Esophagus muscularis mucosa (tissue), 4 donors: Measurements from ENCODE around the gene TENM3. TPM values are rescaled to one million over a fixed set of nuclear protein-coding genes. Genes with fewer than 3 reads are reported as not detected.
"Not testable (repeated sequence)": the region's sequence is repeated elsewhere in the genome, so short reads cannot be mapped to it uniquely, and the experiment has no call there.

Experiments
- DNase-seq: peaks from one replicate; pipeline ENCODE4 v3.0.0-alpha.2; 2017; ENCODE audit errors: extremely low spot score
- H3K27ac ChIP-seq, 4 donors: fragments of 200-600 bp; sonication (generic); replicated peaks in 1 of 4; 1 replicate in 3 of 4; 2 replicates in 1 of 4; pipeline ENCODE4 v1.5.1; 2016 to 2019; ENCODE audit warnings: mild to moderate bottlenecking in 1 of 4
- H3K27me3 ChIP-seq, 4 donors: fragments of 200-600 bp; sonication (generic); one replicate each; pipeline versions ENCODE4 v1.5.1 to v1.6.0; 2016 to 2019
- H3K36me3 ChIP-seq, 4 donors: fragments of 200-600 bp; sonication (generic); one replicate each; pipeline ENCODE4 v1.5.1; 2016 to 2019
- H3K4me1 ChIP-seq, 4 donors: fragments of 200-600 bp; sonication (generic); one replicate each; pipeline ENCODE4 v1.5.1; 2016 to 2019
- H3K4me3 ChIP-seq, 4 donors: fragments of 200-600 bp; sonication (generic); 1 replicate in 2 of 4; 2 replicates in 2 of 4; pipeline ENCODE4 v1.5.1; 2016 to 2019; ENCODE audit warnings: mild to moderate bottlenecking in 4 of 4, moderate library complexity in 1 of 4
- H3K9me3 ChIP-seq, 4 donors: fragments of 200-600 bp; sonication (generic); 1 replicate in 3 of 4; 2 replicates in 1 of 4; pipeline ENCODE4 v1.5.1; 2016 to 2019
- CTCF ChIP-seq, 3 experiments: fragments of 200-600 bp in 2 of 3; fragments of 450-650 bp in 1 of 3; sonication (generic) in 2 of 3; IDR thresholded peaks; one replicate each; pipeline ENCODE4 v1.5.1; 2017 to 2019; ENCODE audit warnings: antibody characterized with exemption in 3 of 3, mild to moderate bottlenecking in 2 of 3, moderate library complexity in 1 of 3
- EP300 ChIP-seq: sonication (generic); formaldehyde crosslinking; IDR thresholded peaks from one replicate; pipeline ENCODE4 v1.6.1; 2017; ENCODE audit warnings: antibody characterized with exemption
- POLR2A ChIP-seq: fragments of 450-650 bp; IDR thresholded peaks from one replicate; pipeline ENCODE4 v1.6.1; 2017; ENCODE audit warnings: antibody characterized with exemption, moderate library complexity, mild to moderate bottlenecking, low read depth
- POLR2AphosphoS5 ChIP-seq, 2 donors: sonication (generic); formaldehyde crosslinking; IDR thresholded peaks; one replicate each; pipeline ENCODE4 v1.6.1; 2017; ENCODE audit warnings: antibody characterized with exemption in 2 of 2
- WGBS: methylation state at CpG from one replicate; pipeline ENCODE4 v1.1.5; 2018; 5-methylcytosine and 5-hydroxymethylcytosine counted together
- intact Hi-C: fragments of 100-400 bp; cut with DNase I; formaldehyde crosslinking; loops from one replicate; pipeline ENCODE4 v1.15.1; 2023
- total RNA-seq, 4 donors: library from RNA; depleted of rRNA; stranded (reverse); fragments of >200 nt; gene quantifications; one replicate each; pipeline versions ENCODE4 v1.1.0 to v1.2.1, GENCODE V29; 2016

TENM3 gene
- total RNA-seq, 4 donors from 2014 or later, result 16.2 to 30.5 (median 28.3) TPM

GRCh38 chr4:182384631-182385091 is 141.5 kb downstream of the TENM3 start:
- Histone ChIP-seq H3K36me3 (no peaks in the 10 kb centered on the region), H3K27ac (no peak overlapping the region), H3K4me3 (no peak overlapping the region), H3K27me3 (no peaks in the 10 kb centered on the region), H3K9me3 (no peaks in the 10 kb centered on the region), H3K4me1 (peaks cover 0 to 6% (median 0%) of the 10 kb centered on the region in 4 donors)
- DNase-seq, result no peak
- intact Hi-C loops, result no loop called here
- WGBS, result 39% methylated on average over 6 of the region's 6 CpGs
- TF ChIP-seq POLR2AphosphoS5 (IDR thresholded peaks at IDR 0.05) (no peak), CTCF (IDR thresholded peaks at IDR 0.05) (no peak), EP300 (no peak), POLR2A (no peak)

- DNase-seq, result no peak
- Histone ChIP-seq H3K27ac (no peak overlapping the region), H3K9me3 (no peaks in the 10 kb centered on the region), H3K27me3 (no peaks in the 10 kb centered on the region), H3K4me1 (peaks cover 0 to 6% (median 0%) of the 10 kb centered on the region in 4 donors), H3K36me3 (no peaks in the 10 kb centered on the region), H3K4me3 (no peak overlapping the region)
- intact Hi-C loops, result no loop called here
- no peak for TF ChIP-seq EP300
- TF ChIP-seq POLR2AphosphoS5 (IDR thresholded peaks at IDR 0.05), result no peak
- TF ChIP-seq POLR2A, result no peak
- no peak for TF ChIP-seq CTCF (IDR thresholded peaks at IDR 0.05)
- WGBS, result 81% methylated on average over 2 of the region's 2 CpGs
These were observed 142.7 kb downstream of the TENM3 start for GRCh38 chr4:182385897-182386296.

- intact Hi-C loops, result not testable (repeated sequence)
- WGBS, result 95% methylated on average over 4 of the region's 35 CpGs
These were observed 143.4 kb downstream of the TENM3 start for GRCh38 chr4:182386576-182386975.

GRCh38 chr4:182391111-182391684 is 148.0 kb downstream of the TENM3 start:
- 92% methylated on average over 9 of the region's 9 CpGs for WGBS

More at GRCh38 chr4:182386576-182386975, 143.4 kb downstream of the TENM3 start:
- not testable (repeated sequence) for H3K36me3 ChIP-seq, H3K27ac ChIP-seq, H3K27me3 ChIP-seq, H3K9me3 ChIP-seq, DNase-seq, H3K4me1 ChIP-seq, H3K4me3 ChIP-seq

GRCh38 chr4:182394181-182394580 is 151.0 kb downstream of the TENM3 start:
- Histone ChIP-seq H3K27me3 (no peaks in the 10 kb centered on the region), H3K4me3 (no peak overlapping the region), H3K4me1 (no peaks in the 10 kb centered on the region), H3K27ac (no peak overlapping the region), H3K9me3 (no peaks in the 10 kb centered on the region), H3K36me3 (no peaks in the 10 kb centered on the region)
- WGBS, result 98% methylated on average over 3 of the region's 3 CpGs
- intact Hi-C loops, result no loop called here
- peak; percentile 34 for DNase-seq
- no peak for TF ChIP-seq POLR2A

More at GRCh38 chr4:182391111-182391684, 148.0 kb downstream of the TENM3 start:
- Histone ChIP-seq H3K27ac (no peak overlapping the region), H3K4me3 (no peak overlapping the region), H3K9me3 (no peaks in the 10 kb centered on the region), H3K4me1 (no peaks in the 10 kb centered on the region), H3K27me3 (no peaks in the 10 kb centered on the region), H3K36me3 (no peaks in the 10 kb centered on the region)
- intact Hi-C loops, result no loop called here
- DNase-seq, result peak; percentile 29
- TF ChIP-seq CTCF (IDR thresholded peaks at IDR 0.05) (no peak), EP300 (no peak), POLR2AphosphoS5 (IDR thresholded peaks at IDR 0.05) (no peak), POLR2A (no peak)

GRCh38 chr4:182400081-182400480 is 156.9 kb downstream of the TENM3 start:
- WGBS, result 89% methylated on average over 1 of the region's 1 CpG
- no peaks in the 10 kb centered on the region for H3K4me1 ChIP-seq
- H3K9me3 ChIP-seq, result no peaks in the 10 kb centered on the region
- H3K27ac ChIP-seq, result no peak overlapping the region
- no peak for TF ChIP-seq EP300
- TF ChIP-seq CTCF (IDR thresholded peaks at IDR 0.05), result no peak
- no peak for TF ChIP-seq POLR2AphosphoS5 (IDR thresholded peaks at IDR 0.05)
- TF ChIP-seq POLR2A, result no peak
- no peaks in the 10 kb centered on the region for H3K36me3 ChIP-seq
- intact Hi-C loops, result no loop called here
- no peak for DNase-seq
- H3K27me3 ChIP-seq, result no peaks in the 10 kb centered on the region
- no peak overlapping the region for H3K4me3 ChIP-seq
